Measurements from ENCODE around the gene CAPS2. TPM values are rescaled to one million over a fixed set of nuclear protein-coding genes. Genes with fewer than 3 reads are reported as not detected.
A peak's percentile ranks its signal among the peaks of the same experiment; 100 is the strongest.

Gene CAPS2
- total and polyA plus RNA-seq, 9 of the 15 experiments (the other 6 are each of a cell fraction or from before 2014, with no cell fraction given), result 0.10 to 0.82 (median 0.47) TPM; not detected in 1

DNA sequence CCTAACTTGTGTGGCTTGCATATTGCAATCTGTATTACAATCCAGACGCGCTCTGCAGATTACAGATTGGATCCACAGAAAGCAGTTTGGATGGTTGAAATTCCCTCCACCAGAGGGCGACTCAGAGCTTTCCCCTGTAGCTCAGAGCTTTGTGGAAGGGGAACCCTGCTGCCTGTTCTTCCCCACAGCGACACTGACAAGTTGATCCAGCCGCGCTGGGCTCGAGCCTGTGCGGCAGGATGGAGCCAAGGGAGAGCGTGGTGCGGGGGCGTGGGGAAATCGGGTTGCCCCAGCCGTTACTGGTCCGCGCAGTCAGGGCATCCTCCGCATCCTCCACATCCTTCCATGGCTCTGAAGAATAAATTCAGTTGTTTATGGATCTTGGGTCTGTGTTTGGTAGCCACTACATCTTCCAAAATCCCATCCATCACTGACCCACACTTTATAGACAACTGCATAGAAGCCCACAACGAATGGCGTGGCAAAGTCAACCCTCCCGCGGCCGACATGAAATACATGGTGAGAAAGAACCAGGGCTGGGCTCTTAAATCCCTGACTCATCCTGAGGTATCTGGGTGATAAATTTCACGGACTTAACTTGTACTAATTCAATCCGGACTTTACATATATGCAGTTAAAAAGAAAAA is 4.4 kb upstream of the CAPS2 start, which contains the start of gene GLIPR1L1:
Gene GLIPR1L1 (plus strand): TSS at position 287 of the 647 bp plus-strand sequence. CDS start 59 bp downstream, at position 346.
- H4K20me1 ChIP-seq (replicated peaks; ENCODE audit: control insufficient read depth, insufficient read depth, low read length), result no peaks in the 10 kb centered on the region
- CTCF ChIA-PET (ENCODE audit: low intra/inter-chr PET ratio), result interaction anchor here (0.6 to 0.9 kb wide), 2 partner anchors 13 to 171 kb away, joined by 3 to 5 read pairs; no protein-coding TSS in a partner anchor
- H3K4me1 ChIP-seq (replicated peaks in 1 of 2; ENCODE audit: control insufficient read depth in 2 of 2, insufficient read depth in 2 of 2, low read length in 2 of 2), result peaks cover 0 to 10% of the 10 kb centered on the region in 2 experiments; a peak in 2 of 5 replicates
- FAIRE-seq (peak; percentile 80), DNase-seq (ENCODE audit: extremely low read depth in 1 of 4, low spot score in 3 of 4) (peak; percentile 26 to 79 (median 32)), ATAC-seq (peak; percentile 77)
- in situ Hi-C loops (cut with MboI) (loop anchor here (10.0 to 25.0 kb wide), 2 partner anchors 150 to 703 kb away; partner anchors contain the start of genes GLIPR1 and PHLDA1), intact Hi-C loops (cut with micrococcal nuclease) (loop anchor here (5.0 kb wide), 1 partner anchor 148 kb away; the partner anchor contains the start of gene GLIPR1)
- H3K9ac ChIP-seq (ENCODE audit: insufficient read depth in 1 of 2, low read depth in 2 of 2, low read length in 2 of 2), result no peak within 1 kb of the TSS
- no peak within 1 kb of the TSS for H3K4me3 ChIP-seq
- 30% methylated on average over 16 of the region's 23 CpGs for WGBS (ENCODE audit: insufficient coverage, low coverage, missing lambda C conversion rate)
- no TSS peak for BruUV-seq (replicated peaks)
- H3K4me2 ChIP-seq (ENCODE audit: insufficient read depth, low read length), result peak within 1 kb of the TSS; percentile 13; the same call in 1 of the 2 replicates
- no peaks in the 10 kb centered on the region for H3K27me3 ChIP-seq (ENCODE audit: control insufficient read depth in 2 of 2, insufficient read depth in 2 of 2, low read length in 2 of 2)
- no peaks in the 10 kb centered on the region for H3K36me3 ChIP-seq (ENCODE audit: control insufficient read depth, insufficient read depth, low read length)
- POLR2A ChIA-PET, result no interaction called here
- H3K79me2 ChIP-seq (ENCODE audit: control insufficient read depth, insufficient read depth, low read length), result no peaks in the 10 kb centered on the region
- H3K9me3 ChIP-seq (replicated peaks; ENCODE audit: control insufficient read depth, insufficient read depth, low read depth, low read length), result no peaks in the 10 kb centered on the region; the same call in 1 of the 2 replicates
- H3K9me1 ChIP-seq (ENCODE audit: control insufficient read depth, insufficient read depth, low read length), result no peaks in the 10 kb centered on the region
- no peak within 1 kb of the TSS for H3K27ac ChIP-seq (ENCODE audit: extremely low read depth, low read depth, low read length)
- H2AFZ ChIP-seq (ENCODE audit: low read depth, low read length), result 0 out of 2 replicates have a peak within 1 kb of the TSS, but pooled peaks have one; percentile 12
- TF ChIP-seq, protein P1, sequence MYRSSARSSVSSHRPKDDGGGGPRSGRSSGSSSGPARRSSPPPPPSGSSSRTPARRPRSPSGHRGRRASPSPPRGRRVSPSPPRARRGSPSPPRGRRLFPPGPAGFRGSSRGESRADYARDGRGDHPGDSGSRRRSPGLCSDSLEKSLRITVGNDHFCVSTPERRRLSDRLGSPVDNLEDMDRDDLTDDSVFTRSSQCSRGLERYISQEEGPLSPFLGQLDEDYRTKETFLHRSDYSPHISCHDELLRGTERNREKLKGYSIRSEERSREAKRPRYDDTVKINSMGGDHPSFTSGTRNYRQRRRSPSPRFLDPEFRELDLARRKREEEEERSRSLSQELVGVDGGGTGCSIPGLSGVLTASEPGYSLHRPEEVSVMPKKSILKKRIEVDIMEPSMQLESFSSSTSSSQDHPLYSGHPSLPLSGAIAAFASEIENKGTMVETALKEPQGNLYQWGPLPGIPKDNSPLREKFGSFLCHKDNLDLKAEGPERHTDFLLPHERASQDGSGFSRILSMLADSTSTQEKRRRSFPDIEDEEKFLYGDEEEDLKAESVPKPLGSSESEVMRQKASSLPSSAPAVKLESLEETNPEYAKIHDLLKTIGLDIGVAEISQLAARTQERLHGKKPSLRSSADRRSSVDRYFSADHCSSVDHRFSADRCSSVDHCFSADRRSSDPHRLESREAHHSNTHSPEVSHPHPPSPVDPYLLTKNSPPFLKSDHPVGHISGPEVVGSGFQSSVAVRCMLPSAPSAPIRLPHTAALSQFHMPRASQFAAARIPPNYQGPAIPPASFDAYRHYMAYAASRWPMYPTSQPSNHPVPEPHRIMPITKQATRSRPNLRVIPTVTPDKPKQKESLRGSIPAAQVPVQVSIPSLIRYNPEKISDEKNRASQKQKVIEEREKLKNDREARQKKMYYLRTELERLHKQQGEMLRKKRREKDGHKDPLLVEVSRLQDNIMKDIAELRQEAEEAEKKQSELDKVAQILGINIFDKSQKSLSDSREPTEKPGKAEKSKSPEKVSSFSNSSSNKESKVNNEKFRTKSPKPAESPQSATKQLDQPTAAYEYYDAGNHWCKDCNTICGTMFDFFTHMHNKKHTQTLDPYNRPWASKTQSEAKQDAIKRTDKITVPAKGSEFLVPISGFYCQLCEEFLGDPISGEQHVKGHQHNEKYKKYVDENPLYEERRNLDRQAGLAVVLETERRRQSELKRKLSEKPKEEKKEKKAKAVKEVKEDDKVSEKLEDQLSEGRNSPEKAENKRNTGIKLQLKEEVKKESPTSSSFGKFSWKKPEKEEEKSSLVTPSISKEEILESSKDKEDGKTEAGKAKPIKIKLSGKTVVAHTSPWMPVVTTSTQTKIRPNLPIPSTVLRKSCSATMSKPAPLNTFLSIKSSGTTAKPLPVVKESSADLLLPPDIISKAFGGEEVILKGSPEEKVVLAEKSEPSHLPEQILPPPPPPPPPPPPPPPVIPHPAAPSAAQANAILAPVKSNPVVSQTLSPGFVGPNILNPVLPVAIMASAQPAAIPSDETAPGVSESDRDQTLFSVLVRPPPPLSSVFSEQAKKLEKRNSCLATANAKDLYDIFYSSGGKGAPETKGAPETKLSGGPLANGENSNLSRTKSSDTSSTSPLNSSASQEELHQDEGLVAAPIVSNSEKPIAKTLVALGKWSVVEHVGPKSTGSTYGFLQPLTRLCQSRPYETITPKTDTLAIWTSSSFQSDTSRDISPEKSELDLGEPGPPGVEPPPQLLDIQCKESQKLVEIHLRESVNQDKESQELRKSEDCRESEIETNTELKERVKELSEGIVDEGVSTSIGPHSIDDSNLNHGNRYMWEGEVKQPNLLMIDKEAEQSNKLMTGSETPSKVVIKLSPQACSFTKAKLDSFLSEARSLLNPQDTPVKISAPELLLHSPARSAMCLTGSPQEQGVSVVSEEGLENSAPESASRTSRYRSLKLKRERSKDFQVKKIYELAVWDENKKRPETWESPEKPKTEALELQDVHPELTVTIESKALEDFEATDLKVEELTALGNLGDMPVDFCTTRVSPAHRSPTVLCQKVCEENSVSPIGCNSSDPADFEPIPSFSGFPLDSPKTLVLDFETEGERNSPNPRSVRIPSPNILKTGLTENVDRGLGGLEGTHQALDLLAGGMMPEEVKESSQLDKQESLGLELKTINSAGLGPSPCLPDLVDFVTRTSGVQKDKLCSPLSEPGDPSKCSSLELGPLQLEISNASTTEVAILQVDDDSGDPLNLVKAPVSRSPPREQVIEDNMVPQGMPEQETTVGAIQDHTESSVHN (IDR thresholded peaks at IDR 0.05; ENCODE audit: borderline replicate concordance in 1 of 2, low read depth in 1 of 2), result no peak
- no peak for TF ChIP-seq ETV6 (IDR thresholded peaks at IDR 0.05; ENCODE audit: borderline replicate concordance in 1 of 2, low read depth in 2 of 2, low read length in 1 of 2)
- no peak for TF ChIP-seq ETV6 (CRISPR knock-in tag; IDR thresholded peaks at IDR 0.05; ENCODE audit: borderline replicate concordance)
- no peak for TF ChIP-seq ELF4 (CRISPR knock-in tag; IDR thresholded peaks at IDR 0.05)
- peak; percentile 66 for TF ChIP-seq GATA2 (CRISPR knock-in tag; IDR thresholded peaks at IDR 0.05)
- 0 out of 4 replicates have a peak, but pooled peaks of 1 of the 2 experiments have one; percentile 22 for TF ChIP-seq KDM1A (IDR thresholded peaks at IDR 0.05)
- TF ChIP-seq ZBTB17 (CRISPR knock-in tag; IDR thresholded peaks at IDR 0.05), result peak; percentile 71; the same call in 1 of the 2 replicates
- TF ChIP-seq, protein P2, sequence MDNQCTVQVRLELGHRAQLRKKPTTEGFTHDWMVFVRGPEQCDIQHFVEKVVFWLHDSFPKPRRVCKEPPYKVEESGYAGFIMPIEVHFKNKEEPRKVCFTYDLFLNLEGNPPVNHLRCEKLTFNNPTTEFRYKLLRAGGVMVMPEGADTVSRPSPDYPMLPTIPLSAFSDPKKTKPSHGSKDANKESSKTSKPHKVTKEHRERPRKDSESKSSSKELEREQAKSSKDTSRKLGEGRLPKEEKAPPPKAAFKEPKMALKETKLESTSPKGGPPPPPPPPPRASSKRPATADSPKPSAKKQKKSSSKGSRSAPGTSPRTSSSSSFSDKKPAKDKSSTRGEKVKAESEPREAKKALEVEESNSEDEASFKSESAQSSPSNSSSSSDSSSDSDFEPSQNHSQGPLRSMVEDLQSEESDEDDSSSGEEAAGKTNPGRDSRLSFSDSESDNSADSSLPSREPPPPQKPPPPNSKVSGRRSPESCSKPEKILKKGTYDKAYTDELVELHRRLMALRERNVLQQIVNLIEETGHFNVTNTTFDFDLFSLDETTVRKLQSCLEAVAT (IDR thresholded peaks at IDR 0.05), result peak in 1 of 2 experiments; percentile 53; a peak in 1 of 4 replicates
- TF ChIP-seq CXXC5 (CRISPR knock-in tag; IDR thresholded peaks at IDR 0.05), result peak; percentile 40; the same call in 1 of the 2 replicates
- no peak for TF ChIP-seq TARDBP (IDR thresholded peaks at IDR 0.05)
